Keratinocyte (primary cell): ENCODE results near the gene ELF5. TPM values are rescaled to one million over a fixed set of nuclear protein-coding genes. Genes with fewer than 3 reads are reported as not detected.

Experiments
- DNase-seq: peaks from one replicate; pipeline ENCODE4 v3.0.0-alpha.2; 2011; ENCODE audit warnings: low read depth, missing footprints, low spot score
- FAIRE-seq: peaks from 2 replicates; lab custom pipeline; 2011; peaks lifted over from hg19 to GRCh38; lab: Jason Lieb, UNC
- H2AFZ ChIP-seq: 2 replicates; pipeline ENCODE4 v1.6.0; 2012; ENCODE audit warnings: low read length, control low read depth, inconsistent platforms; ENCODE audit not compliant: control insufficient read depth
- H3K27ac ChIP-seq: 2 replicates; pipeline ENCODE4 v1.5.1; 2011; ENCODE audit warnings: low read length; ENCODE audit not compliant: control insufficient read depth, insufficient read depth
- H3K27me3 ChIP-seq: 3 replicates; pipeline ENCODE4 v1.6.0; 2011; ENCODE audit warnings: low read length; ENCODE audit not compliant: control insufficient read depth, insufficient read depth; ENCODE audit errors: extremely low read depth
- H3K36me3 ChIP-seq, 2 experiments: 2 replicates in 1 of 2; 3 replicates in 1 of 2; pipeline ENCODE4 v1.5.1; 2011; ENCODE audit warnings: low read length in 2 of 2, mild to moderate bottlenecking in 1 of 2; ENCODE audit not compliant: control insufficient read depth in 2 of 2, insufficient read depth in 2 of 2; ENCODE audit errors: extremely low read depth in 1 of 2
- H3K4me1 ChIP-seq: 3 replicates; pipeline ENCODE4 v1.5.1; 2011; ENCODE audit warnings: low read length; ENCODE audit not compliant: control insufficient read depth, insufficient read depth; ENCODE audit errors: extremely low read depth
- H3K4me2 ChIP-seq: 3 replicates; pipeline ENCODE4 v1.6.0; 2011; ENCODE audit warnings: low read depth, low read length; ENCODE audit not compliant: control insufficient read depth, insufficient read depth; ENCODE audit errors: extremely low read depth
- H3K4me3 ChIP-seq, 3 experiments: fragments of 200-600 bp in 1 of 3; sonication (generic) in 1 of 3; 2 replicates in 2 of 3; 3 replicates in 1 of 3; pipeline ENCODE4 v1.5.1; 2011 to 2016; ENCODE audit warnings: low read length in 3 of 3, mild to moderate bottlenecking in 3 of 3, control low read depth in 2 of 3, inconsistent platforms in 1 of 3, low read depth in 1 of 3, mixed read lengths in 1 of 3, mixed run types in 1 of 3, moderate library complexity in 1 of 3; ENCODE audit not compliant: control insufficient read depth in 2 of 3, insufficient read depth in 2 of 3; ENCODE audit errors: extremely low read depth in 1 of 3
- H3K79me2 ChIP-seq: 2 replicates; pipeline ENCODE4 v1.6.0; 2012; ENCODE audit warnings: low read length; ENCODE audit not compliant: control insufficient read depth, insufficient read depth
- H3K9ac ChIP-seq: 3 replicates; pipeline ENCODE4 v1.6.0; 2011; ENCODE audit warnings: low read length; ENCODE audit not compliant: control insufficient read depth, insufficient read depth; ENCODE audit errors: extremely low read depth
- H3K9me1 ChIP-seq: 3 replicates; pipeline ENCODE4 v1.6.0; 2011; ENCODE audit warnings: low read length; ENCODE audit not compliant: control insufficient read depth, insufficient read depth; ENCODE audit errors: extremely low read depth
- H3K9me3 ChIP-seq: 2 replicates; pipeline ENCODE4 v1.5.1; 2012; ENCODE audit warnings: low read depth, low read length; ENCODE audit not compliant: control insufficient read depth
- H4K20me1 ChIP-seq: 3 replicates; pipeline ENCODE4 v1.6.0; 2011; ENCODE audit warnings: low read length; ENCODE audit not compliant: control insufficient read depth, insufficient read depth; ENCODE audit errors: extremely low read depth
- EZH2 ChIP-seq: IDR thresholded peaks from one replicate; pipeline ENCODE4 v1.6.1; 2012; ENCODE audit warnings: inconsistent platforms, mild to moderate bottlenecking, low read length, moderate library complexity
- dilution Hi-C: fragments of 300-500 bp; cut with MboI; formaldehyde crosslinking; loops from one replicate; pipeline ENCODE4 v1.7.0; 2020; ENCODE audit warnings: low sequenced_read_pairs; ENCODE audit not compliant: extremely low pct_ligation_motif_present
- polyA plus RNA-seq, 5 experiments: library from polyadenylated mRNA; depleted of rRNA in 3 of 5; stranded (reverse) in 3 of 5; stranded (forward) in 1 of 5; unstranded in 1 of 5; fragments of >200 nt; gene quantifications; 1 replicate in 1 of 5; 2 replicates in 3 of 5; 3 replicates in 1 of 5; pipeline versions ENCODE4 v1.2.1 to v1.2.3, GENCODE V29; 2011 to 2012; ENCODE audit warnings: missing spikeins in 2 of 5, low read depth in 1 of 5, low replicate concordance in 1 of 5
- TF ChIP-seq, protein P1 (sequence below), 3 experiments: IDR thresholded peaks in 1 of 3; conservative IDR thresholded peaks in 1 of 3; optimal IDR thresholded peaks in 1 of 3; 2 replicates in 2 of 3; 3 replicates in 1 of 3; pipeline versions ENCODE3 to v1.5.1; 2011; ENCODE audit warnings: low read length in 3 of 3, mild to moderate bottlenecking in 3 of 3, moderate library complexity in 2 of 3, control low read depth in 1 of 3, inconsistent platforms in 1 of 3; ENCODE audit not compliant: insufficient read depth in 2 of 3; ENCODE audit errors: extremely low read depth in 1 of 3

The ELF5 gene
- polyA plus RNA-seq, 1 donor (not counting 4 experiments of a cell fraction or from before 2014, with no cell fraction given): not detected

DNA sequence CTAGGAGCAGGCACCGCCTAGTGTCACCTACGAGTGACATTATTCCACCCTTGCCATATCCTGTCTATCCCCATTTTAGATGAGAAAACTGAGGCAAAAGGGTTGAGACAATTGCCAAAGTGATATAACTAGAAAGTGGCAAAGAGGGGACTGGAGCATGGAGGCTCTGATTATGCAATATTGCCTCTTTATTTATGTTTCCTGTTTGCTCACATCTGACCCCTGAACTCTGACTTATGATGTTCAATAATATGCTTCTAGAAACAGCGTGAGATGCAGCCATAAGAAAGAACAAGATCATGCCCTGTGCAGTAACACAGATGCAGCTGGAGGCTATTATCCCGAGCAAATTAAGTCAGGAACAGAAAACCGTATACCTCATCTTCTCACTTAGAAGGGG lies 7.7 kb downstream of the ELF5 start:
- Histone ChIP-seq H3K27ac (no peak overlapping the region), H3K4me1 (peaks cover 2% of the 10 kb centered on the region), H3K9ac (no peak overlapping the region), H3K4me3 (no peak overlapping the region), H4K20me1 (no peaks in the 10 kb centered on the region), H3K4me2 (no peak overlapping the region), H2AFZ (no peak overlapping the region), H3K79me2 (no peaks in the 10 kb centered on the region), H3K9me1 (no peaks in the 10 kb centered on the region), H3K36me3 (no peaks in the 10 kb centered on the region), H3K27me3 (no peaks in the 10 kb centered on the region), H3K9me3 (no peaks in the 10 kb centered on the region)
- DNase-seq: no peak
- dilution Hi-C loops: no loop called here
- TF ChIP-seq EZH2: no peak
- TF ChIP-seq, protein P1, sequence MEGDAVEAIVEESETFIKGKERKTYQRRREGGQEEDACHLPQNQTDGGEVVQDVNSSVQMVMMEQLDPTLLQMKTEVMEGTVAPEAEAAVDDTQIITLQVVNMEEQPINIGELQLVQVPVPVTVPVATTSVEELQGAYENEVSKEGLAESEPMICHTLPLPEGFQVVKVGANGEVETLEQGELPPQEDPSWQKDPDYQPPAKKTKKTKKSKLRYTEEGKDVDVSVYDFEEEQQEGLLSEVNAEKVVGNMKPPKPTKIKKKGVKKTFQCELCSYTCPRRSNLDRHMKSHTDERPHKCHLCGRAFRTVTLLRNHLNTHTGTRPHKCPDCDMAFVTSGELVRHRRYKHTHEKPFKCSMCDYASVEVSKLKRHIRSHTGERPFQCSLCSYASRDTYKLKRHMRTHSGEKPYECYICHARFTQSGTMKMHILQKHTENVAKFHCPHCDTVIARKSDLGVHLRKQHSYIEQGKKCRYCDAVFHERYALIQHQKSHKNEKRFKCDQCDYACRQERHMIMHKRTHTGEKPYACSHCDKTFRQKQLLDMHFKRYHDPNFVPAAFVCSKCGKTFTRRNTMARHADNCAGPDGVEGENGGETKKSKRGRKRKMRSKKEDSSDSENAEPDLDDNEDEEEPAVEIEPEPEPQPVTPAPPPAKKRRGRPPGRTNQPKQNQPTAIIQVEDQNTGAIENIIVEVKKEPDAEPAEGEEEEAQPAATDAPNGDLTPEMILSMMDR (optimal IDR thresholded peaks at IDR 0.05 in 1 of 3, IDR thresholded peaks at IDR 0.05 in 1 of 3, conservative IDR thresholded peaks at IDR 0.05 in 1 of 3; ENCODE audit: extremely low read depth in 1 of 3, insufficient read depth in 2 of 3, low read length in 3 of 3): no peak
- FAIRE-seq: no peak

DNA sequence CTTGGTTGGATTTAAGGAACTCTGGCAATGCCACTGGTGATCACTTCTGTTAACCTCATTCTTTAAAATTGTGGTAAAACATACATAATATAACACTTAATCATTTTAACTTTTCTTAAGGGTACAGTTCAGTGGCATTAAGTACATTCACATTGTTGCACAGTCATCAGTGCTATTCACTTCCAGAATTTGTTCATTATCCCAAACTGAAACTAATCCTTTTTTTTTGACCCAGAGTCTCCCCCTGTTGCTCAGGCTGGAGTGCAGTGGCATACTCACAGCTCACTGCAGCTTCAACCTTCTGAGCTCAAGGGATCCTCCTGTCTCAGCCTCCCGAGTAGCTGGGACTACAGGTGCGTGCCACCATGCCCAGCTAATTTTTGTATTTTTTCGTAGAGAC lies 10.6 kb downstream of the ELF5 start:
- H3K27me3 ChIP-seq: peaks cover 3% of the 10 kb centered on the region
- H3K27ac ChIP-seq: no peak overlapping the region
- H4K20me1 ChIP-seq: no peaks in the 10 kb centered on the region
- no peak overlapping the region for H3K4me2 ChIP-seq
- dilution Hi-C loops: no loop called here
- H3K9me1 ChIP-seq: no peaks in the 10 kb centered on the region
- no peak overlapping the region for H2AFZ ChIP-seq
- H3K9ac ChIP-seq: no peak overlapping the region
- peaks cover 2% of the 10 kb centered on the region for H3K4me1 ChIP-seq
- H3K36me3 ChIP-seq: no peaks in the 10 kb centered on the region
- no peak for TF ChIP-seq EZH2
- TF ChIP-seq, protein P1 (optimal IDR thresholded peaks at IDR 0.05 in 1 of 3, IDR thresholded peaks at IDR 0.05 in 1 of 3, conservative IDR thresholded peaks at IDR 0.05 in 1 of 3; ENCODE audit: extremely low read depth in 1 of 3, insufficient read depth in 2 of 3, low read length in 3 of 3): no peak
- DNase-seq (no peak), FAIRE-seq (no peak)
- no peak overlapping the region for H3K4me3 ChIP-seq
- no peaks in the 10 kb centered on the region for H3K79me2 ChIP-seq
- no peaks in the 10 kb centered on the region for H3K9me3 ChIP-seq
